ENCODE measurements around the gene PIP4K2B.

DNA sequence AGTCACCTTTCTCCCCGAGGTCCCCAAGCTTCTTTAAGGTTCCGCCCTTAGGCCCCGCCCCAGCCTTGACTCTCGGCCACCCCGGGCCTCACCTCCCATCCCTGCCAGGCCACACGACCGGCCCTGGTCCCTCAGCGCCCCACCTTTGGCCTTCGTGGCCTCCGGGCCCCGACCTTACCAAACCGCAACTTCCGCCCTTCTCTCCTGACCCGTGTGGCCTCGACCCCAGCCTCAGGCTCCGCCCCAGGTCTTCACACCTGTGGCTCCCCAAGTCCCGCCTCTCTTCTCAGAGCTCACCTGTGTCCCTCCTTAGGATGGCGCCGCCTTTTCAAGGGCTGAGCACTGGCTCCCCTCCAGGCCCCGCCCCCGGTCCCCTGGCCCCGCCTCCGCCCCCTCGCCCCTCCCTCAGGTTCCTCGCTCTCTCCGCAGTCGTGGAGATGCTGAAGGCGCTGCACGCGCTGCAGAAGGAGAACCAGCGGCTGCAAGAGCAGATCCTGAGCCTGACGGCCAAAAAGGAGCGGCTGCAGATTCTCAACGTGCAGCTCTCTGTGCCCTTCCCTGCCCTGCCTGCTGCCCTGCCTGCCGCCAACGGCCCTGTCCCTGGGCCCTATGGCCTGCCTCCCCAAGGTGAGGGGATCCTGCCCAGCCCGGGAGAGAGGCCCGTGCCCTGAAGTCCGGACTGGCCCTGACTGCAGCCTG lies 79.3 kb downstream of the PIP4K2B start:
- TF ChIP-seq, protein P1, sequence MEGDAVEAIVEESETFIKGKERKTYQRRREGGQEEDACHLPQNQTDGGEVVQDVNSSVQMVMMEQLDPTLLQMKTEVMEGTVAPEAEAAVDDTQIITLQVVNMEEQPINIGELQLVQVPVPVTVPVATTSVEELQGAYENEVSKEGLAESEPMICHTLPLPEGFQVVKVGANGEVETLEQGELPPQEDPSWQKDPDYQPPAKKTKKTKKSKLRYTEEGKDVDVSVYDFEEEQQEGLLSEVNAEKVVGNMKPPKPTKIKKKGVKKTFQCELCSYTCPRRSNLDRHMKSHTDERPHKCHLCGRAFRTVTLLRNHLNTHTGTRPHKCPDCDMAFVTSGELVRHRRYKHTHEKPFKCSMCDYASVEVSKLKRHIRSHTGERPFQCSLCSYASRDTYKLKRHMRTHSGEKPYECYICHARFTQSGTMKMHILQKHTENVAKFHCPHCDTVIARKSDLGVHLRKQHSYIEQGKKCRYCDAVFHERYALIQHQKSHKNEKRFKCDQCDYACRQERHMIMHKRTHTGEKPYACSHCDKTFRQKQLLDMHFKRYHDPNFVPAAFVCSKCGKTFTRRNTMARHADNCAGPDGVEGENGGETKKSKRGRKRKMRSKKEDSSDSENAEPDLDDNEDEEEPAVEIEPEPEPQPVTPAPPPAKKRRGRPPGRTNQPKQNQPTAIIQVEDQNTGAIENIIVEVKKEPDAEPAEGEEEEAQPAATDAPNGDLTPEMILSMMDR (IDR thresholded peaks at IDR 0.05; ENCODE audit: insufficient read depth, low read length) = no peak
- TF ChIP-seq POLR2AphosphoS5 (IDR thresholded peaks at IDR 0.05; ENCODE audit: low read depth) = no peak
- no peak for TF ChIP-seq SPI1 (IDR thresholded peaks at IDR 0.05; ENCODE audit: borderline replicate concordance, low read depth)
- TF ChIP-seq, protein P2, sequence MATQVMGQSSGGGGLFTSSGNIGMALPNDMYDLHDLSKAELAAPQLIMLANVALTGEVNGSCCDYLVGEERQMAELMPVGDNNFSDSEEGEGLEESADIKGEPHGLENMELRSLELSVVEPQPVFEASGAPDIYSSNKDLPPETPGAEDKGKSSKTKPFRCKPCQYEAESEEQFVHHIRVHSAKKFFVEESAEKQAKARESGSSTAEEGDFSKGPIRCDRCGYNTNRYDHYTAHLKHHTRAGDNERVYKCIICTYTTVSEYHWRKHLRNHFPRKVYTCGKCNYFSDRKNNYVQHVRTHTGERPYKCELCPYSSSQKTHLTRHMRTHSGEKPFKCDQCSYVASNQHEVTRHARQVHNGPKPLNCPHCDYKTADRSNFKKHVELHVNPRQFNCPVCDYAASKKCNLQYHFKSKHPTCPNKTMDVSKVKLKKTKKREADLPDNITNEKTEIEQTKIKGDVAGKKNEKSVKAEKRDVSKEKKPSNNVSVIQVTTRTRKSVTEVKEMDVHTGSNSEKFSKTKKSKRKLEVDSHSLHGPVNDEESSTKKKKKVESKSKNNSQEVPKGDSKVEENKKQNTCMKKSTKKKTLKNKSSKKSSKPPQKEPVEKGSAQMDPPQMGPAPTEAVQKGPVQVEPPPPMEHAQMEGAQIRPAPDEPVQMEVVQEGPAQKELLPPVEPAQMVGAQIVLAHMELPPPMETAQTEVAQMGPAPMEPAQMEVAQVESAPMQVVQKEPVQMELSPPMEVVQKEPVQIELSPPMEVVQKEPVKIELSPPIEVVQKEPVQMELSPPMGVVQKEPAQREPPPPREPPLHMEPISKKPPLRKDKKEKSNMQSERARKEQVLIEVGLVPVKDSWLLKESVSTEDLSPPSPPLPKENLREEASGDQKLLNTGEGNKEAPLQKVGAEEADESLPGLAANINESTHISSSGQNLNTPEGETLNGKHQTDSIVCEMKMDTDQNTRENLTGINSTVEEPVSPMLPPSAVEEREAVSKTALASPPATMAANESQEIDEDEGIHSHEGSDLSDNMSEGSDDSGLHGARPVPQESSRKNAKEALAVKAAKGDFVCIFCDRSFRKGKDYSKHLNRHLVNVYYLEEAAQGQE (IDR thresholded peaks at IDR 0.05; ENCODE audit: insufficient replicate concordance, low read depth) = no peak
